ENCODE data around the gene SYNDIG1. TPM values are rescaled to one million over a fixed set of nuclear protein-coding genes. Genes with fewer than 3 reads are reported as not detected.

Gene SYNDIG1
- total RNA-seq, 3 donors from 2014 or later = not detected

- H3K4me3 Mint-ChIP-seq = no peak overlapping the region
- H3K36me3 Mint-ChIP-seq (ENCODE audit: insufficient read depth) = no peaks in the 10 kb centered on the region
- peaks cover 1% of the 10 kb centered on the region for H3K27me3 Mint-ChIP-seq (ENCODE audit: low read depth)
- DNase-seq = no peak
- no peak for ATAC-seq
- H3K9me3 Mint-ChIP-seq = no peaks in the 10 kb centered on the region
- H3K4me1 Mint-ChIP-seq (ENCODE audit: low read depth) = no peaks in the 10 kb centered on the region
Observed at GRCh38 chr20:24488800-24489175, 19.4 kb downstream of the SYNDIG1 start.

- DNase-seq (no peak), ATAC-seq (no peak)
- H3K36me3 Mint-ChIP-seq (ENCODE audit: insufficient read depth) = no peaks in the 10 kb centered on the region
- H3K9me3 Mint-ChIP-seq = no peaks in the 10 kb centered on the region
- no peak overlapping the region for H3K4me3 Mint-ChIP-seq
- no peaks in the 10 kb centered on the region for H3K4me1 Mint-ChIP-seq (ENCODE audit: low read depth)
- H3K27me3 Mint-ChIP-seq (ENCODE audit: low read depth) = peaks cover 1% of the 10 kb centered on the region
Observed at GRCh38 chr20:24489193-24489592, 19.8 kb downstream of the SYNDIG1 start.

- Mint-ChIP-seq H3K9me3 (no peaks in the 10 kb centered on the region), H3K4me1 (ENCODE audit: low read depth) (no peaks in the 10 kb centered on the region), H3K36me3 (ENCODE audit: insufficient read depth) (no peaks in the 10 kb centered on the region), H3K4me3 (no peak overlapping the region), H3K27me3 (ENCODE audit: low read depth) (peaks cover 1% of the 10 kb centered on the region)
- ATAC-seq = no peak
- DNase-seq = no peak
Observed at GRCh38 chr20:24489631-24490260, 20.3 kb downstream of the SYNDIG1 start.

GRCh38 chr20:24490598-24490997 is 21.2 kb downstream of the SYNDIG1 start:
- H3K36me3 Mint-ChIP-seq (ENCODE audit: insufficient read depth) = no peaks in the 10 kb centered on the region

GRCh38 chr20:24491041-24491756 is 21.8 kb downstream of the SYNDIG1 start:
- no peaks in the 10 kb centered on the region for H3K4me1 Mint-ChIP-seq (ENCODE audit: low read depth)
- DNase-seq = no peak
- H3K9me3 Mint-ChIP-seq = no peaks in the 10 kb centered on the region
- ATAC-seq = no peak
- no peaks in the 10 kb centered on the region for H3K36me3 Mint-ChIP-seq (ENCODE audit: insufficient read depth)
- H3K4me3 Mint-ChIP-seq = no peak overlapping the region
- peaks cover 1% of the 10 kb centered on the region for H3K27me3 Mint-ChIP-seq (ENCODE audit: low read depth)

More at GRCh38 chr20:24490598-24490997, 21.2 kb downstream of the SYNDIG1 start:
- no peak overlapping the region for H3K4me3 Mint-ChIP-seq
- H3K4me1 Mint-ChIP-seq (ENCODE audit: low read depth) = no peaks in the 10 kb centered on the region
- DNase-seq (no peak), ATAC-seq (no peak)
- H3K9me3 Mint-ChIP-seq = no peaks in the 10 kb centered on the region
- H3K27me3 Mint-ChIP-seq (ENCODE audit: low read depth) = peaks cover 1% of the 10 kb centered on the region

GRCh38 chr20:24492031-24492607 is 22.7 kb downstream of the SYNDIG1 start:
- Mint-ChIP-seq H3K36me3 (ENCODE audit: insufficient read depth) (no peaks in the 10 kb centered on the region), H3K27me3 (ENCODE audit: low read depth) (peaks cover 1% of the 10 kb centered on the region), H3K9me3 (no peaks in the 10 kb centered on the region), H3K4me1 (ENCODE audit: low read depth) (no peaks in the 10 kb centered on the region), H3K4me3 (no peak overlapping the region)
- no peak for ATAC-seq
- no peak for DNase-seq

GRCh38 chr20:24492698-24493097 is 23.3 kb downstream of the SYNDIG1 start:
- H3K27me3 Mint-ChIP-seq (ENCODE audit: low read depth) = peaks cover 1% of the 10 kb centered on the region
- no peak overlapping the region for H3K4me3 Mint-ChIP-seq
- no peak for DNase-seq
- no peaks in the 10 kb centered on the region for H3K9me3 Mint-ChIP-seq
- no peaks in the 10 kb centered on the region for H3K4me1 Mint-ChIP-seq (ENCODE audit: low read depth)
- no peaks in the 10 kb centered on the region for H3K36me3 Mint-ChIP-seq (ENCODE audit: insufficient read depth)
- no peak for ATAC-seq

- Mint-ChIP-seq H3K9me3 (no peaks in the 10 kb centered on the region), H3K27me3 (ENCODE audit: low read depth) (peaks cover 1% of the 10 kb centered on the region), H3K4me3 (no peak overlapping the region), H3K36me3 (ENCODE audit: insufficient read depth) (no peaks in the 10 kb centered on the region), H3K4me1 (ENCODE audit: low read depth) (no peaks in the 10 kb centered on the region)
- no peak for ATAC-seq
- DNase-seq = no peak
Observed at GRCh38 chr20:24493181-24493580, 23.8 kb downstream of the SYNDIG1 start.

- ATAC-seq (no peak), DNase-seq (no peak)
- H3K9me3 Mint-ChIP-seq = no peaks in the 10 kb centered on the region
- H3K36me3 Mint-ChIP-seq (ENCODE audit: insufficient read depth) = no peaks in the 10 kb centered on the region
- H3K27me3 Mint-ChIP-seq (ENCODE audit: low read depth) = peaks cover 1% of the 10 kb centered on the region
- no peak overlapping the region for H3K4me3 Mint-ChIP-seq
- H3K4me1 Mint-ChIP-seq (ENCODE audit: low read depth) = no peaks in the 10 kb centered on the region
Observed at GRCh38 chr20:24493661-24494459, 24.4 kb downstream of the SYNDIG1 start.

- Mint-ChIP-seq H3K27me3 (ENCODE audit: low read depth) (no peaks in the 10 kb centered on the region), H3K4me3 (no peak overlapping the region), H3K4me1 (ENCODE audit: low read depth) (no peaks in the 10 kb centered on the region), H3K36me3 (ENCODE audit: insufficient read depth) (no peaks in the 10 kb centered on the region), H3K9me3 (no peaks in the 10 kb centered on the region)
- ATAC-seq = no peak
- no peak for DNase-seq
Observed at GRCh38 chr20:24494460-24494920, 25.1 kb downstream of the SYNDIG1 start.

- H3K4me3 Mint-ChIP-seq = no peak overlapping the region
- ATAC-seq = no peak
- no peaks in the 10 kb centered on the region for H3K4me1 Mint-ChIP-seq (ENCODE audit: low read depth)
- no peaks in the 10 kb centered on the region for H3K9me3 Mint-ChIP-seq
- H3K27me3 Mint-ChIP-seq (ENCODE audit: low read depth) = no peaks in the 10 kb centered on the region
- DNase-seq = no peak
- H3K36me3 Mint-ChIP-seq (ENCODE audit: insufficient read depth) = no peaks in the 10 kb centered on the region
Observed at GRCh38 chr20:24495266-24495665, 25.8 kb downstream of the SYNDIG1 start.

GRCh38 chr20:24497851-24498250 is 28.4 kb downstream of the SYNDIG1 start:
- Mint-ChIP-seq H3K4me3 (no peak overlapping the region), H3K27me3 (ENCODE audit: low read depth) (no peaks in the 10 kb centered on the region), H3K9me3 (no peaks in the 10 kb centered on the region), H3K4me1 (ENCODE audit: low read depth) (no peaks in the 10 kb centered on the region), H3K36me3 (ENCODE audit: insufficient read depth) (no peaks in the 10 kb centered on the region)
- DNase-seq = no peak
- no peak for ATAC-seq

- no peaks in the 10 kb centered on the region for H3K9me3 Mint-ChIP-seq
- ATAC-seq (no peak), DNase-seq (no peak)
- H3K27me3 Mint-ChIP-seq (ENCODE audit: low read depth) = no peaks in the 10 kb centered on the region
- H3K4me1 Mint-ChIP-seq (ENCODE audit: low read depth) = no peaks in the 10 kb centered on the region
- H3K4me3 Mint-ChIP-seq = no peak overlapping the region
- H3K36me3 Mint-ChIP-seq (ENCODE audit: insufficient read depth) = no peaks in the 10 kb centered on the region
Observed at GRCh38 chr20:24498641-24499040, 29.2 kb downstream of the SYNDIG1 start.

GRCh38 chr20:24499472-24499871 is 30.0 kb downstream of the SYNDIG1 start:
- ATAC-seq (no peak), DNase-seq (no peak)
- H3K4me3 Mint-ChIP-seq = no peak overlapping the region
- H3K36me3 Mint-ChIP-seq (ENCODE audit: insufficient read depth) = no peaks in the 10 kb centered on the region
- no peaks in the 10 kb centered on the region for H3K27me3 Mint-ChIP-seq (ENCODE audit: low read depth)
- no peaks in the 10 kb centered on the region for H3K9me3 Mint-ChIP-seq
- H3K4me1 Mint-ChIP-seq (ENCODE audit: low read depth) = no peaks in the 10 kb centered on the region

Data from activated T-cell treated with anti-CD3 and anti-CD28 coated beads, Interleukin-2, amount 50 U/mL, for 4 hours (primary cell).